HG03159 (cell line): ENCODE data around the gene SUN2.

Source experiments
- ATAC-seq: cut with Tn5 transposase; IDR thresholded peaks from one replicate; pipeline ENCODE4 v1.9.1; 2021; ENCODE audit warnings: mild to moderate bottlenecking, moderate library complexity; ENCODE audit not compliant: unreplicated experiment

SUN2 gene

GRCh38 chr22:38781033-38781432, 25.2 kb upstream of the SUN2 start:
- ATAC-seq: no peak

- no peak for ATAC-seq
These were observed 21.4 kb upstream of the SUN2 start for GRCh38 chr22:38777087-38777671.

GRCh38 chr22:38776086-38776485, 20.3 kb upstream of the SUN2 start:
- ATAC-seq: no peak

GRCh38 chr22:38775656-38776055, 19.9 kb upstream of the SUN2 start:
- no peak for ATAC-seq

GRCh38 chr22:38774496-38775166, 18.8 kb upstream of the SUN2 start:
- ATAC-seq: no peak

GRCh38 chr22:38773363-38773946, 17.7 kb upstream of the SUN2 start:
- ATAC-seq: no peak

GRCh38 chr22:38772623-38772873, 16.8 kb upstream of the SUN2 start:
- no peak for ATAC-seq

- ATAC-seq: no peak
These were observed 14.6 kb upstream of the SUN2 start for GRCh38 chr22:38770257-38770949.

- no peak for ATAC-seq
These were observed 12.2 kb upstream of the SUN2 start for GRCh38 chr22:38768036-38768435.

GRCh38 chr22:38767313-38767712, 11.5 kb upstream of the SUN2 start:
- ATAC-seq: no peak

GRCh38 chr22:38766076-38766777, 10.4 kb upstream of the SUN2 start:
- no peak for ATAC-seq

GRCh38 chr22:38762551-38762983, 6.8 kb upstream of the SUN2 start:
- ATAC-seq: no peak

- ATAC-seq: no peak
These were observed 5.7 kb upstream of the SUN2 start for GRCh38 chr22:38761202-38762162.

- no peak for ATAC-seq
These were observed 4.8 kb upstream of the SUN2 start for GRCh38 chr22:38760477-38761201.

GRCh38 chr22:38759005-38759404, 3.2 kb upstream of the SUN2 start:
- no peak for ATAC-seq

- ATAC-seq: no peak
These were observed 2.6 kb upstream of the SUN2 start for GRCh38 chr22:38758276-38758945.

GRCh38 chr22:38757464-38757757, 1.6 kb upstream of the SUN2 start:
- no peak for ATAC-seq

- no peak for ATAC-seq
These were observed 1.1 kb upstream of the SUN2 start for GRCh38 chr22:38756711-38757463.
